Activated T-cell treated with anti-CD3 and anti-CD28 coated beads, Interleukin-2, amount 50 U/mL, for 48 hours (primary cell): ENCODE data around the gene EIF4ENIF1.
"Not testable (repeated sequence)": the region's sequence is repeated elsewhere in the genome, so short reads cannot be mapped to it uniquely, and the experiment has no call there.

Source experiments
- DNase-seq, 2 experiments: peaks; one replicate each; pipeline ENCODE4 v3.0.0-alpha.2; 2020

Gene EIF4ENIF1, protein sequence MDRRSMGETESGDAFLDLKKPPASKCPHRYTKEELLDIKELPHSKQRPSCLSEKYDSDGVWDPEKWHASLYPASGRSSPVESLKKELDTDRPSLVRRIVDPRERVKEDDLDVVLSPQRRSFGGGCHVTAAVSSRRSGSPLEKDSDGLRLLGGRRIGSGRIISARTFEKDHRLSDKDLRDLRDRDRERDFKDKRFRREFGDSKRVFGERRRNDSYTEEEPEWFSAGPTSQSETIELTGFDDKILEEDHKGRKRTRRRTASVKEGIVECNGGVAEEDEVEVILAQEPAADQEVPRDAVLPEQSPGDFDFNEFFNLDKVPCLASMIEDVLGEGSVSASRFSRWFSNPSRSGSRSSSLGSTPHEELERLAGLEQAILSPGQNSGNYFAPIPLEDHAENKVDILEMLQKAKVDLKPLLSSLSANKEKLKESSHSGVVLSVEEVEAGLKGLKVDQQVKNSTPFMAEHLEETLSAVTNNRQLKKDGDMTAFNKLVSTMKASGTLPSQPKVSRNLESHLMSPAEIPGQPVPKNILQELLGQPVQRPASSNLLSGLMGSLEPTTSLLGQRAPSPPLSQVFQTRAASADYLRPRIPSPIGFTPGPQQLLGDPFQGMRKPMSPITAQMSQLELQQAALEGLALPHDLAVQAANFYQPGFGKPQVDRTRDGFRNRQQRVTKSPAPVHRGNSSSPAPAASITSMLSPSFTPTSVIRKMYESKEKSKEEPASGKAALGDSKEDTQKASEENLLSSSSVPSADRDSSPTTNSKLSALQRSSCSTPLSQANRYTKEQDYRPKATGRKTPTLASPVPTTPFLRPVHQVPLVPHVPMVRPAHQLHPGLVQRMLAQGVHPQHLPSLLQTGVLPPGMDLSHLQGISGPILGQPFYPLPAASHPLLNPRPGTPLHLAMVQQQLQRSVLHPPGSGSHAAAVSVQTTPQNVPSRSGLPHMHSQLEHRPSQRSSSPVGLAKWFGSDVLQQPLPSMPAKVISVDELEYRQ

DNA sequence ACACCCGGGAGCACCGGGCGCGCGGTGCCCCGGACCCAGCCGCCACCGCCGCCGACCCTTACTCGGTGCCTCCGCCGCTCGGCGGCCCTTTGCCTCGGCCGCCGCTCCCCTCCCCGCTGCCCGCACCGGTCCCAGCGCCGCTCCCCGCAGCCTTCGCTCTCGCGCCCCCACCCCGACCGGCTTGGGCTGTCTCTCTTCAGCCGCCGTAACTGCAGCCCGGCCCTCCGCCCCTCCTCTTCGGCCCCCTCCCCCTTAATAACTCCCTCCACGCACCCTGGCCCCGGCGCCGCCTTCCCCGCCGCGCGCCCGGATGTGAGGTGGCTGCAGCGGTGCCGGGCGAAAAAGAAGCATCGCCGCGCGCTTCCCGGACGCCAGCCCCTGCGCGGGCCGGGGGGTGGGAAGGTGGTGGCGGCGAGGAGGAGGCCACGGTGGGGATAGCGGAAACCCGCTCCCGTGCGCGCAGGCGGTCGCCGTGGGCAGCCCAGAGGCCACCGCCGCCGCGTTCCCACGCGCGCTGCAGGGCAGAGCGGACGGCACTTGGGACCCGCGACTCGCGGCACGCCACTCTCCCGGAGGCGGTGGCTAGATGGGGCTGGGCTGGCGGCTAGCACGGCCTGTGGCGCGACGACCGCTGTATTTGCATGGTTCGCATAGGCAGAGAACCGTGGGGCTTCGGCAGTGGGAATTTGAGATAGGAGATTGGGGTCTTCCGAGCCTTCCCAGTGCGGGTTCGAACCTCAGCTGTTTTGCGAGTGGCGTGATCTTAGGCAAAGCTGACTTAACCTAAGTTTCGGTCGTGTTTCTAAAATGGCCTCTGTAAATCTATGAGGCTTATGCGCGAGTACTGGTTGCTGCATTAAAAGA, at the start of gene EIF4ENIF1:
Gene EIF4ENIF1 (minus strand): TSS at position 211 of the 864 bp plus-strand sequence. CDS start 1,124 bp downstream, outside the sequence.
- DNase-seq, result peak; percentile 88

DNA sequence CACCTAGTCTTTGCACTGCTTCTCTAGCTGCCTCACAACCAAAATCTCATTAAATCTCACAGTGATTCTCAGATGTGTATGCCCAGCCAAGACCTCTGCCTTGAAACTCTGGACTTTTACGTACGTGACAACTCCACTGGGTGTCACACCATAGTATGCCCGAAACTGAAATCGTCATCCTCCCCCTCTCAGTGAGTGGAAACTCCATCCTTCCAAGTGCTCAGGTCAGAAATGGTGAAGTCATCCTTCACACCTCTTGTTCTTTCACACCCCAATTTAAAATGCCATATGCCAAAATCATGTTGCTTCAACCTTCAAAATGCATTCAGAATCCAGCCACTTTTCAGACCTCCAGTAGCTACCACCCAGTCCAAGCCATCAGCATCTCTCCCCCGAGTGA, 49.2 kb upstream of the EIF4ENIF1 start:
- DNase-seq, result peak; percentile 63 to 64

DNA sequence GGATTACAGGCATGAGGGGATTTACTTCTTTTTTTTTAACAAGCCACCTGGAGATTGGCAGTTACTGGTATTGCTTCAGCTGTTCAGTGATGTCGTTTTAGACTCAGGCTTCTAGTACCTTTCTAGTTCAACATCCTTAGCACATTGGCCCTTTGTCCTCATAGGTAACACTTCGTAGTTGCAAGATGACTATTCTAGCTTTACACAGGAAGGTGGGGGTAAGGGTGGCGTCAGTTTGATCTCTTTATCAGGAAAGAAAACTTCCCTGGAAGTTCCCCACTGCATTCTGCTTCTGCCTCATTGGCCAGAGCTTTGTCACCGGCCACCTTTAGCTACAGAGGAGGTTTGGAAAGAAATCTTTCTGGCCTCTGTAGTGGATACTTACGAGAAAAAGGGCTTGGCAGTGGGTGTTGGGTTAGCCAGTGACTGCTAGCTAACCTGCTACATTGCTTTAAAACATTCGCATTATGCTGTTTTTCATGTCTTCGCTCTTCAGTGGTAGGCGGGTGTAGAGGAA, 47.4 kb upstream of the EIF4ENIF1 start:
- peak; percentile 73 to 76 for DNase-seq

DNA sequence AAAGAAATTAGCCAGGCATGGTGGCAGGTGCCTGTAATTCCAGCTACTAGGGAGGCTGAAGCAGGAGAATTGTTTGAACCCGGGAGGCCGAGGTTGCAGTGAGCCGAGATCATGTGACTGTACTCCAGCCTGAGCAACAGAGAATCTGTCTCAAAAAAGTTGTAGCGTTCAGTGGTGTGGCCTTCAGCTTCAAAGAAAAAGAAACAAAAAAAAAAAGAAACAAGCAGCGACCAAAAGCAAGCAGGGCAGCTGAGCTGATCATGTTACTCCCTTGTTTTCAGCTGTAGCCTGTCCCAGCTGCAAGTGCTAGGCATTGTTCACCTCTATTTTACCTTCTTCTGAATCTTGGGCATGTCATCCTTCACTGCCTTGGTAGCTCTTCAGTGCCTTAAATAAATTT, 43.7 kb upstream of the EIF4ENIF1 start:
- no peak for DNase-seq

DNA sequence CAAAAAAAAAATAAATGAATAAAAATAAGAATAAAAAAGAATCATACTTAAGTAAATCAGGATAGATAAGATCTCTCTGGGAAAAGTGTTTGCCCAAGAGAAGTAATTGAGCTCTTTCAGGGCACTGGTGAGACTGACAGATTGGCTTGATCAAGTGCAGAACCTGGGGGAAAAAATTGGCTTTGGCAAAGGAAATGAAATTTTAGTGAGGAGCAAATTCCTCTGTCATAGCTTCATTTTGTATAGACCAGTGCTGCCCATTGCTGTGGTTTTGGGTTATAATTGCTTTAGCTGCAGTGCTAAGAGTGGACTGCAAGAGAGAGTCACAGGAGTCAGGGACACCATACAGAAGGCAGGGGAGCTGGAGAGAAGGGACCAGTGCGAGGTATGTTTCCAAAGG, 42.4 kb upstream of the EIF4ENIF1 start:
- no peak for DNase-seq

DNA sequence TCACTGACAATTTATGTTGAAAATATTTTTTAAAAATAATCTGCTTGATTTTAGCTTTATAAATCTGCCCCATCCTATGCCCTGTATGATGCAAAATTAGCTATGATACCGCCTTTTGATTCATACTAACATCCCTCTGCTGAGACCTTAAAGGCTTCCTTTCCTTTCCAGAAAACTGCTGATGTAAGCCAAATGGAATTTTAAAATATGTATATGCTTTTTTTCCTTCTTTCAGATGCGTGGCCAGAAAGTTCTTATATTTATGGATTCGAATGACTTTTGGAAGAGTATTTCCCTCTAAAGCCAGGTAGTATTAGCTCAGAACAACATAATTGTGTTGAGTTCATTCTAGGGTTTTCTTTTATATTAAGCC, 41.2 kb upstream of the EIF4ENIF1 start:
- DNase-seq, result no peak

DNA sequence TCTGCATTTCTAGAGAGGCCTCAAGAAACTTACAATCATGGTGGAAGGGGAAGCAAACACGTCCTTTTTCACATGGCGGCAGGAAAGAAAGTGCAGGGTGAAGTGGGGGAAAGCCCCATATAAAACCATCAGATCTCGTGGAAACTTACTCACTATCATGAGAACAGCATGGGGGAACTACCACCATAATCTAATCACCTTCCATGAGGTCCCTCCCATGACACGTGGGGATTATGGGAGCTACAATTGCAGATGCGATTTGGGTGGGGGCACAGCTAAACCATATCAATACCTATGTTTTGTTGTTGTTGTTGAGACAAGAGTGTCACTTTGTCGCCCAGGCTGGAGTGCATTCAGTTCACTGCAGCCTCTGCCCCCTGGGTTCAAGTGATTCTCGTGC, 36.6 kb upstream of the EIF4ENIF1 start:
- DNase-seq, result peak; percentile 63 to 66

DNA sequence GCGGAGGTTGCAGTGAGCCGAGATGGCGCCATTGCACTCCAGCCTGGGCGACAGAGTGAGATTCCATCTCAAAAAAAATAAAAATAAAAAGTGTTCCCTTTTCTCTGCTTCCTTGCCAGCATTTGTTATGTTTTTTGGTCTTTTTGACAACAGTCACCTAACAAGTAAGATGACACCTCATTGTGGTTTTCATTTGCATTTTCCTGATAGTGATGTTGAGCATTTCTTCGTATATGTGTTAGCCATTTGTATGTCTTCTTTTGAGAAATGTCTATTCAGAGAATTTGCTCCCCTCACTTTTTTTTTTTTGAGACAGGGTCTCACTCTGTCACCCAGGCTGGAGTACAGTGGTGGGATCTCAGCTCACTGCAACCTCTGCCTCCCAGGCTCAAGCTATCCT, 34.5 kb upstream of the EIF4ENIF1 start:
- DNase-seq, result not testable (repeated sequence)

DNA sequence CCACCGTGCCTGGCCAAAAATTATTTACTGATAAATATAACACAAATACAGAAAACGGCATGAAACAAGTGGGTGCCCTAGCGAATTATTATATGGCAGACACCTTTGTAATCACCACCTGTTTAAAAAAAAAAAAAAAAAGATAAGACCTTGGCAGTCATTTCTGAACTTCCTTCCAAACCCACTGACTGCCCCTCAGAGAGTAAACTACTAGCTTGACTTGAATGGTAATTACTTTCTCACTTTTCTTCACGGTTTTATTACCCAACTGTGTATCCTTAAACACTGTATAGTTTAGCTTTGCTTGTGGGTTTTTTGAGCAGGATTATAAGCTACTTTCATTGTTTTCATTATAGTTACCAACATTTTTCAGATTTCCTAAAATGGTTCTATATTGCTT, 30.4 kb upstream of the EIF4ENIF1 start:
- no peak for DNase-seq

DNA sequence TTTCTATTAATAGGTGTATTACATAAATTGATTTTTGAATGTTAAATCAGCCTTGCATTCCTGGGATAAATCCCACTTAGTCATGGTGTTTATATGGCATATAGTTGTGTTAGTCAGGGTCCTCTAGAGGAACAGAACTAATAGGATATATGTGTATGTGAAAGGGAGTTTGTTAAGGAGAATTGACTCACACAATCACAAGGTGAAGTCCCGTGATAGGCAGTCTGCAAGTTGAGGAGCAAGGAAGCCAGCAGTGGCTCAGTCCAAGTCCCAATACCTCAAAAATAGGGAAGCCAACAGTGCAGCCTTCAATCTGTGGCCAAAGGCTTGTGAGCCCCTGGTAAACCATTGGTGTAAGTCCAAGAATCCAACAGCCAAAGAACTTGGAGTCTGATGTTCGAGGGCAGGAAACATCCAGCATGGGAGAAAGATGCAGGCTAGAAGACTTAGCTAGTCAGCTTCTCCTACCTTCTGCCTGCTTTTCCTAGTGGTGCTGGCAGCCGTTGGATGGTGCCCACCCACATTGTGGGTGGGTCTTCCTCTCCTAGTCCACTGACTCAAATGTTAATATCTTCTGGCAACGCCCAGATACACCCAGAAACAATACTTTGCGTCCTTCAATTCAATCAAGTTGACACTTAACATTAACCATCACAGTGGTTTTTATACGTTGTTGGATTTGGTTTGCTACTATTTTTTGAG, 19.6 kb upstream of the EIF4ENIF1 start:
- no peak for DNase-seq

DNA sequence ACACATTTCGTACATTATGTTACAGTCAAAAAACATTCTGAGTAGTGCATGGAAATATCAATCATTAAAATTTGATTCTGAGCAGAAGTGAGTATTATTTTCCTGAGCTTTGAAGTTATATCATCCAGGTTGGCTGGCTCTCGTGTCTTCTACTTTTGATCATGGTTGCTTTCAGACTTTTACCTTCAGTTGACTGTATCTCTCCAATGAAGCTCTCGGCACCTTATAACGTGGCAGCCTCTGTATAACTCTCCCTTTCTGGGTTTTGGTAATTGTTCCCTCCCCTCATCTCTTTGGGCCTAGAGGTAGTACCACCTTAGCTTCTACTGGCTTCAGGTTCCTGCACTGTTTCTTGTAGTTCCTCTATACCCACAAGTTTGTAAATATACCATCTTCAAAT, 18.9 kb upstream of the EIF4ENIF1 start:
- DNase-seq, result no peak

DNA sequence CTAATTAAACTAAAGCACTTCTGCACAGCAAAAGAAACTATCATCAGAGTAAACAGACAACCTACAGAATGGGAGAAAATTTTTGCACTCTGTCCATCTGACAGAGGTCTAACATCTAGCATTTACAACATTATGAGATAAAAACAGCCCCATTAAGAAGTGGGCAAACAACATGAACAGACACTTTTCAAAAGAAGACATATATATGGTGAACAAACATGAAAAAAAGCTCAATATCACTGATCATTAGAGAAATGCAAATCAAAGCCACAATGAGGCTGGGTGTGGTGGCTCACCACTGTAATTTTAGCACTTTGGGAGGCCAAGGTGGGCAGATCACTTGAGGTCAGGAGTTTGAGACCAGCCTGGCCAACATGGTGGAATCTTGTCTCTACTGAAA, 17.9 kb upstream of the EIF4ENIF1 start:
- DNase-seq, result not testable (repeated sequence)

DNA sequence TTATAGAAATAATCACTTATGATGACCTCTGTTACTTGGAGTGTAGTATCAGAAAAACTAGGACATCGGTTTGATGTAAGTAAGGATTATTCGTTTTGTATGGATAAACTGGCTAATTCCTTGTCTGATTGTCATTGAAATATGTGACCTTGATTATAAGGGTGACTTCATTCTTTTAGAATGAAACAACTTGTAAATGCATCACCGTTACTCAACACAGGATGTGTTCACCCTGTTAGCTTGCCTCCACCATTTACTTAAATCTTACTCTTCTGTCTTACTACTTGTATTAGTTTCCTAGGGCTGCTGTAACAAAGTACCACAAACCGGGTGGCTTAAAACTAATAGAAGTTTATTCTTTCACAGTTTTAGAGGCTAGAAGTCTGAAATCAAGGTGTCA, 14.6 kb upstream of the EIF4ENIF1 start:
- DNase-seq, result no peak

DNA sequence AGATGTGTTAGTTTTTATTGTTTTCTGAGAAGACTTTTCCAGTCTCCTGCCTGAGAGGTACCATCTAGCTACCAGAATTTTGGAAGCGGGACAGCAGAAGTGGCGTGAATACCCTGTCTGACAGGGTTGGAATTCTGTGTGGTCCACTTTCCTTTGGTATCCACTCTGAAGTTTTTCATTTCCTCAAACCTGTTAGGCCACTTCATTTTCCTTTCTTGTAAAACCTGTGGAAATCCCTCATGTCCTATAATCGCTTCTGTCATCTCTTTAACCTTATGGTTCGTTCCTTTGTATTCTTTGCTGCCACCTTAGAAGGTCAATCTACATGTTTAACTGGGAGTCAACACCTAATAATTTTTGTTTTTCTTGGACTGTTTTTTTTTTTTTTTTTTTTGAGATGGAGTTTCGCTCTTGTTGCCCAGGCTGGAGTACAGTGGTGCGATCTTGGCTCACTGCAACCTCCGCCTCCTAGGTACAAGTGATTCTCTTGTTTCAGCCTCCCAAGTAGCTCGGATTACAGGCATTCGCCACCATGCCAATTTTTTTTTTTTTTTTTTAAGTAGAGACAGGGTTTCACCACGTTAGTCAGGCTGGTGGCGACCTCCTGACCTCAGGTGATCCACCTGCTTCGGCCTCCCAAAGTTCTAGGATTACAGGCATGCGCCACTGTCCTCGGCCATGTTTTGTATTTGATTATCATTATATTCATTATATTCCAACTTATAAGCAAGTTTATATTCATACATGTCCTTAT, 13.7 kb upstream of the EIF4ENIF1 start:
- DNase-seq, result no peak

DNA sequence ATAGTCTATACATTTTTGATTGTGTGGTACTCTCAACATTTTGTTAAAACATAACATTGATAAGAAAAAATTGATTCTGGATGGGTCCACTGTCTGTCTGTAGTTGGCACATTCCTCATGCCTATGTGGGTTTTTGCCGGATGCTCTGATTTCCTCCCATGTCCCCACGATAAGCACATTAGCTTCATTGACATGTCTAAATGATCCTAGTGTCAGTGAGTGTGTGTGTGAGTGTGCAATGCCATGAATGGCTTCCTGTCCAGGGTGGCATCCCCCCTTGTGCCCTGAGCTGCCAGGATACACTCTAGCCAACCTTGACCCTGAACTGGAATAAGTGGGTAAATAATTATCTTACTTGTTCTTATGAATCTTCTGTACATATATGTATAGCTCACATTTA, 12.1 kb upstream of the EIF4ENIF1 start:
- DNase-seq, result no peak

DNA sequence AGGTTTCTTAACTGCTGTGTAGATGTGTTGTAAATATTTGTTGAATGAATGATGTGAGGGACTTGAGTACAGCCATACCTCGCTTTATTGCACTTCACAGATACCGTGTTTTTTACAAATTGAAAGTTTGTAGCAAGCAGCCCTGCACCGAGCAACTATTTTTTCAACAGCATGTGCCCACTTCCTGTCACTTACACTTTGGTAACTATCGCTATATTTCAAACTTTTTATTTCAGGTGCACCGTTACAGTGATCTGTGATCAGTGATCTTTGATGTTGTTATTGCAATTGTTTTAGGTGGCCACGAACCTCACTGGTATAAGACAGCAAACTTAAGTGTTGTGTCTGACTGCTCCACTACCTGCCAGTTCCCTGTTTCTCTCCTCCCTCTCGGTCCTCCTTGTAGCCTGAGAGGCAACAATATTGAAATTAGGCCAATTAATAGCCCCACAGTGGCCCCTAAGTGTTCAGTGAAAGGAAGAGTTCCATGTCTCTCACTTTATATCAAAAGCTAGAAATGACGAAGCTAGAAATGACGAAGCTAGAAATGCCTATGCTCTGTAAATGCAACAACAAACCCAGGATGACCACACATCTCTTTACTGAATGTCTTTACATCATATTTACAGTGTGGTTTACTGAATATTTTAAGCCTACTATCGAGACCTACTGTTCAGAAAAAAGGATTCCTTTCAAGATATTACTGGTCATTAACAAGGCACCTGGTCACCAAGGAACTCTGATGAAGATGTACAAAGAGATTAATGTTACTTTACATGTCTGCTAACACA, 7.7 kb upstream of the EIF4ENIF1 start:
- no peak for DNase-seq

DNA sequence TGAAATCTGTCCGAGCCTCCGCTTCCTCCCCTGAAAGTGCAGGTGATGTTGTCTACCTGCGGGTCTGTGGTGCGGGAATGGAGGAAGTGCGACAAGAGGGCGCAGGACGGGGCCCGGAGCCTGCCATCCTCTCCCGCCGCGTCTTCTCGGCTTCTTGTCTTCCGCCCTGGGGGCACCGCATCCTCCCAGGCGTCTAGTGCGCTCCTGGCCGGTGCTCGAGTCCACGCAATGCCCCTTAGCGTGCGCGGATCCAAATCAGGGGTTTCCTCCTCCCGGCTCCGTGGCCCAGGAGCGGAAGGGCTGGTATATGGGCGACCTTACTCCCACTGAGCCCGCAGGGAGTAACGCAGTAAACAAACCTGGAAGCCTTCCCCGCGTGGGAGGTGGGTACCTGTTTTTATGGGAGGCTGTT, 7.1 kb upstream of the EIF4ENIF1 start:
- DNase-seq, result peak in 1 of 2 experiments; percentile 66

DNA sequence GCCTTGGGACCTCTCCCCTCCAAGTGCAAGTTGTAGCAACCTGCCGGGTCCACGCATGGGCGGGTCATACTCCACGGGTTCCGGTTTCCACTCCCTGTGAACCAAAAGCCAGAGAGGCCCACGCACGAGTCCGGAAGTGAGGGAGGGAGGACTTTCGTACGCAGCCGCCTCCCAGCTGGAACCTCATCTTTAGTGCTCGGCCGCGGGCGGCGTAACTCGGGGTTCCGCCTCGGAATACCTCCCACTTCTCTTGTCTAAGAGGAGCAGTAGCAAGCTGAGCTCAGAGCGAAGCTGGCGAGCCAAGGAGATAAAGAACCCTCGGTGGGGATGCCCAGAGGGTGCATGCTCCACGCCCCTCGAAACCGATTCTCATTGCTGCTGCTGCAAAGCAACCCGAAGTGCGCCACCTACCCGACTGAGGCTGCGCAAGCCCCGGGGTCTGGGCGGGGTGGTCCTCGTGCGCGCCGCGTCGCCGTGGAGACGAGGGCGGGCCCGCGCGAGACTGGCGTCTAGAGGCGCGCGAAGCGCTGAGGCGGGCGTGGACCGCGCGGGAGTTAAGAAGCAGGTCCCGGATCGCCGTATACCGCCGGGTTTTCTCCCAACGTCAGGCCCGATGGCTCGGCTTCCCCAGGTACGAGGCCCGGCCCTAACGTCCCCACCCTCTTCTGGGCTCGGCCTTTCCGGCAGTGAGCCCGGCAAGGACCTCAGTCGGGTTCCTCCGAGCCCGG, 6.5 kb upstream of the EIF4ENIF1 start, which contains the start of gene SFI1:
Gene SFI1 (plus strand): TSS at position 530 of the 728 bp plus-strand sequence. CDS start 11,749 bp downstream, outside the sequence.
- DNase-seq, result peak; percentile 97

DNA sequence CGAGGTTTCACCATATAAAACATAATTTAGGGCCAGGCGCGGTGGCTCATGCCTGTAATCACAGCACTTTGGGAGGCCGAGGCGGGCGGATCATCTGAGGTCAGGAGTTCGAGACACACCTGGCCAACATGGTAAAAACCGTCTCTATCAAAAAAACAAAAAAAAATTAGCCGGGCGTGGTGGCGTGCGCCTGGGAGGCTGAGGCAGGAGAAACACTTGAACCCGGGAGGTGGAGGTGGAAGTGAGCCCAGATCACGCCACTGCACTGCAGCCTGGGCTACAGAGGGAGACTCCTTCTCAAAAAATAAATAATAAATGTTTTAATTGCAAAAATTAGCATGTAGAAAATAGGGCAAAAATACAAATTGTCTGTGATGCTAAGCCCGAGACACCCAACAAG, 5.7 kb upstream of the EIF4ENIF1 start:
- no peak for DNase-seq
